ENCODE measurements around the gene RBM7.

Gene RBM7

DNA sequence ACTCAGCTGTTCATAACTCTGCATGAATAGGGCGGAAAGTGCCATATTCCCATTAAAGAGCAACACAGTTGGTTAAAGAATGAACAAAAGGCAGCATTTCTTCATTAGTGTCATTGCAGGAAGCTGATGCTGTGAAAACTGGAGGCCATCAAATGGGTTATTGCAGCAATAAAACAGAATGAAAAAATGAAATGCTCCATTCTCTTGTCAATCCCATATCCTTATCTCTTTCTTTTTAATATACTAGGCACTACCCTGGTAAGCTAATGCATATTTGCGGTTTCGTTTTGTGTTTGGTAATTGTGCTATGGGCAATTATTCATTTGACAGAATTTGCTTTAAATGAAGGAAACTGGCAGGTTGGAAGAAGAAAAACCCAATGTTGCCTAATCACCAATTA lies 25.4 kb upstream of the RBM7 start:
- no peaks in the 10 kb centered on the region for H3K9me3 ChIP-seq (ENCODE audit: control insufficient read depth in 2 of 2, low read length in 2 of 2)
- no peak overlapping the region for H3K9ac ChIP-seq (ENCODE audit: low read length in 2 of 2)
- no peaks in the 10 kb centered on the region for H3K4me1 ChIP-seq (ENCODE audit: control insufficient read depth, insufficient read depth, low read length)
- no peaks in the 10 kb centered on the region for H3K36me3 ChIP-seq (ENCODE audit: control insufficient read depth in 2 of 2, insufficient read depth in 2 of 2, low read length in 2 of 2)
- no peak overlapping the region for H3K4me3 ChIP-seq (ENCODE audit: low read length in 2 of 2)
- H3K27me3 ChIP-seq (ENCODE audit: control insufficient read depth in 1 of 2, insufficient read depth in 2 of 2, low read length in 2 of 2): no peaks in the 10 kb centered on the region
- H3K27ac ChIP-seq (ENCODE audit: low read length): no peak overlapping the region

DNA sequence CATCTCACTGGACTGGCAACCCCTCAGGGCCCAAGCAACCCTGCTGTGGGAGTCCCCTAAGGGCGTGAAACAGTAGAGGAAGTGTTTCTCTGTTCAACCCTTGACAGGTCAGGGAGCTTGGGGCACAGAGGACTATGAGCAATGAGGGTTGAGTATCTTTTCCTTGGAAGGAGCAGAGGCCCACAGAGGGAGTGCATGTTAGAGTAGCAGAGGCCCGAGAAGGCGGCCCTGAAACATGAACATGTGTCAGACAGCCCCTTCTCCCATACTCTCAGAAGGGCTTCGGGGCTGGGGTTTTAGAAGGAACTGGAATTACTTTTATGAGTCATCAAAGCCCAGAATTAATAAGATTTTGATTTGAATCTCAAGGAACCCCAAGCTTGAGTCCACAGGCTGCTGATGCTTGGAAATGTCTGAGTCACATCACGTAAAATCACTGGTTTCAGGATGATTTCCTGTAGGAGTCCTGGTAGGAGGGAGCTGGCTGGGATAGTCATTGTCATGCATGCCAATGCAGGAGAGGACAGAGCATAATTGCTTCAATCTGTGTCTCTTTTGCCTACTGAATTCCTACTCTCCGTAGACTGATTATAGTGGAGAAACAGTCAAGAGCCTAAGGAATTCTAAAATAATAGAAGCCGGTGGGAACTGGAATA lies 22.7 kb upstream of the RBM7 start:
- Histone ChIP-seq H3K36me3 (ENCODE audit: control insufficient read depth in 2 of 2, insufficient read depth in 2 of 2, low read length in 2 of 2) (no peaks in the 10 kb centered on the region), H3K27me3 (ENCODE audit: control insufficient read depth in 1 of 2, insufficient read depth in 2 of 2, low read length in 2 of 2) (no peaks in the 10 kb centered on the region), H3K27ac (ENCODE audit: low read length) (no peak overlapping the region), H3K9ac (ENCODE audit: low read length in 2 of 2) (no peak overlapping the region), H3K9me3 (ENCODE audit: control insufficient read depth in 2 of 2, low read length in 2 of 2) (peaks cover 0 to 3% of the 10 kb centered on the region in 2 donors), H3K4me3 (ENCODE audit: low read length in 2 of 2) (no peak overlapping the region), H3K4me1 (ENCODE audit: control insufficient read depth, insufficient read depth, low read length) (no peaks in the 10 kb centered on the region)

DNA sequence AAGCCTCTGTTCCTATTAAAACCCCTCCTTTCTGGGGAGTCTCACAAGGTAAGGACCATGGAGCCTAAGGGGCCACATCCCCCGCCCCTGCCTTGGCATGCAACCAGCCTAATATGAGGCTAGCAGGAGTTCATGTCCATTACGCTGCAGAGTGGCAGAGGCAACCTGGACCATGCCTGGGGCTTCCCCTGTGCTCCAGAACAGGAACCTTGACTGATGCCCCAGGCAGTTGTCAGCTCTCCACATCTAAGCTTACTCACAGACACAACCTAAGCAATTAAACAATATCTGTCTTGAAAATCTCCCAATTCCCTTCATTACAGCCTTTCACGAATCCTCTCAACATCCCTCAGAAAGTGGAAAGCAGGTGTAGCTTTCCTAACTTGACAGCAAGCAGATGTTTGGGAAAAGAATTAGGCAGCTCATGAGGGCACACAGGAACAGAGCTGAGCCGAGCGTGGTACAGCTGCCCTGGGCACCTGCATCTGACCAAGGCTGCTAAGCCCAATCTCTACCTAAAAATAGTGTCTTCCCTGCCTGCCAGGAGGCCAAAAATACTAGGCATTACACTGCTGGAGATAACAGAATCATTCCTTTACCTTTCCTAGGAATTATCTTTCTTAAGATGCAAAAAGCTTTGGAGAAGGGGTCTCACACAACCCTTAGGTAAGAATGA lies 20.9 kb upstream of the RBM7 start:
- Histone ChIP-seq H3K4me1 (ENCODE audit: control insufficient read depth, insufficient read depth, low read length) (no peaks in the 10 kb centered on the region), H3K36me3 (ENCODE audit: control insufficient read depth in 2 of 2, insufficient read depth in 2 of 2, low read length in 2 of 2) (no peaks in the 10 kb centered on the region), H3K9ac (ENCODE audit: low read length in 2 of 2) (no peak overlapping the region), H3K9me3 (ENCODE audit: control insufficient read depth in 2 of 2, low read length in 2 of 2) (peaks cover 0 to 3% of the 10 kb centered on the region in 2 donors), H3K4me3 (ENCODE audit: low read length in 2 of 2) (no peak overlapping the region), H3K27me3 (ENCODE audit: control insufficient read depth in 1 of 2, insufficient read depth in 2 of 2, low read length in 2 of 2) (no peaks in the 10 kb centered on the region), H3K27ac (ENCODE audit: low read length) (no peak overlapping the region)

DNA sequence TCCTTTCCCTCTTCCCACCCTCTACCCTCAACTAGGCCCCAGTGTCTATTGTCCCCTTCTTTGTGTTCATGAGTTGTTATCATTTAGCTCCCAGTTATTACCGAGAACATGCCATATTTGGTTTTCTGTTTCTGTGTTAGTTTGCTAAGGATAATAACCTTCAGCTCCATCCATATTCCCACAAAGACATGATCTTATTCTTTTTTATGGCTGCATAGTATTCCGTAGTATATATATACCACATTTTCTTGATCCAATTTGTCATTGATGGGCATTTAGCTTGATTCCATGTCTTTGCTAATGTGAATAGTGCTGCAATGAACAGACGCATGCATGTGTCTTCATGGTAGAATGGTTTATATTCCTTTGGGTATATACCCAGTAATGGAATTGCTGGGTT lies 18.0 kb upstream of the RBM7 start:
- H3K27ac ChIP-seq (ENCODE audit: low read length): no peak overlapping the region
- H3K27me3 ChIP-seq (ENCODE audit: control insufficient read depth in 1 of 2, insufficient read depth in 2 of 2, low read length in 2 of 2): no peaks in the 10 kb centered on the region
- H3K36me3 ChIP-seq (ENCODE audit: control insufficient read depth in 2 of 2, insufficient read depth in 2 of 2, low read length in 2 of 2): no peaks in the 10 kb centered on the region
- no peak overlapping the region for H3K4me3 ChIP-seq (ENCODE audit: low read length in 2 of 2)
- no peaks in the 10 kb centered on the region for H3K4me1 ChIP-seq (ENCODE audit: control insufficient read depth, insufficient read depth, low read length)
- peaks cover 0 to 3% of the 10 kb centered on the region in 2 donors for H3K9me3 ChIP-seq (ENCODE audit: control insufficient read depth in 2 of 2, low read length in 2 of 2)
- H3K9ac ChIP-seq (ENCODE audit: low read length in 2 of 2): no peak overlapping the region

DNA sequence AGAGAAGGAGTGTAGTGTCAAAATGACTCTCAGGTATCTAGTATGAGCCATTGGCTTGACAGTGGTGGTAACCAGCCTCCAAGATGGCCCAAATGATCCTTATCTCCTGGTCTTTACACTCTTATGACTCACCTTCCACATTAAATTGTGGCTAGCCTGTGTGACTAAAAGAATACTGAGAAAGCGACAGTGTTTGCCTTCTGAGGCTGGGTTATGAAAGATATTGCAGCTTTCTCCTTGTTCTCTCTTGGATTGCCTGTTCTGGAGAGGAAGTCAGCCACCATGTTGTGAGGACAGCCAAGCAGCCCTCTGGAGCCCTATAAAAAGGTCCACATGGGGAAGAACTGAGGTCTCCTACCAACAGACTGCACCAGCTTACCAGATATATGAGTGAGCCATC lies 16.0 kb upstream of the RBM7 start:
- H3K27me3 ChIP-seq (ENCODE audit: control insufficient read depth in 1 of 2, insufficient read depth in 2 of 2, low read length in 2 of 2): no peaks in the 10 kb centered on the region
- no peaks in the 10 kb centered on the region for H3K36me3 ChIP-seq (ENCODE audit: control insufficient read depth in 2 of 2, insufficient read depth in 2 of 2, low read length in 2 of 2)
- no peaks in the 10 kb centered on the region for H3K4me1 ChIP-seq (ENCODE audit: control insufficient read depth, insufficient read depth, low read length)
- H3K4me3 ChIP-seq (ENCODE audit: low read length in 2 of 2): no peak overlapping the region
- no peak overlapping the region for H3K27ac ChIP-seq (ENCODE audit: low read length)
- H3K9me3 ChIP-seq (ENCODE audit: control insufficient read depth in 2 of 2, low read length in 2 of 2): peaks cover 0 to 3% of the 10 kb centered on the region in 2 donors
- H3K9ac ChIP-seq (ENCODE audit: low read length in 2 of 2): no peak overlapping the region

DNA sequence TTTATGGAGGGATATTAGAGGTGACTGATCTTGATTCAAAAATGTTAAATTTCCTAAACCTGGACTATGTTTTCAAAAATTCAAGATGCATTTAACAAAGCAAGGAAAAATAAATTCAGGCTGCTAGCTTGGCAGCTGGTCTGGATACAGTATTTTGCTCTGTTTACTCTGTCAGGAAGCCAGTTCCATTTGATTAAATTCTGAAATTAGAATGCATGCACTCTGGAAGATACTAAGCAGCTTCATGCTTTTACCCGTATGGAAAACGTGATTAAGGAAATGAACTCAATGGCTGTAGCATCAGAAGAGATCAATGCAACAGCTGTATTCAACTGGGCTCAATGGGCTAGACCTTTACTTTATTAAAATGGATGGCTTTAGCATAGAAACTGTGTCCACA lies 14.3 kb upstream of the RBM7 start:
- H3K27ac ChIP-seq (ENCODE audit: low read length): no peak overlapping the region
- H3K36me3 ChIP-seq (ENCODE audit: control insufficient read depth in 2 of 2, insufficient read depth in 2 of 2, low read length in 2 of 2): no peaks in the 10 kb centered on the region
- no peak overlapping the region for H3K4me3 ChIP-seq (ENCODE audit: low read length in 2 of 2)
- no peaks in the 10 kb centered on the region for H3K4me1 ChIP-seq (ENCODE audit: control insufficient read depth, insufficient read depth, low read length)
- H3K27me3 ChIP-seq (ENCODE audit: control insufficient read depth in 1 of 2, insufficient read depth in 2 of 2, low read length in 2 of 2): no peaks in the 10 kb centered on the region
- H3K9me3 ChIP-seq (ENCODE audit: control insufficient read depth in 2 of 2, low read length in 2 of 2): peaks cover 0 to 3% of the 10 kb centered on the region in 2 donors
- no peak overlapping the region for H3K9ac ChIP-seq (ENCODE audit: low read length in 2 of 2)

DNA sequence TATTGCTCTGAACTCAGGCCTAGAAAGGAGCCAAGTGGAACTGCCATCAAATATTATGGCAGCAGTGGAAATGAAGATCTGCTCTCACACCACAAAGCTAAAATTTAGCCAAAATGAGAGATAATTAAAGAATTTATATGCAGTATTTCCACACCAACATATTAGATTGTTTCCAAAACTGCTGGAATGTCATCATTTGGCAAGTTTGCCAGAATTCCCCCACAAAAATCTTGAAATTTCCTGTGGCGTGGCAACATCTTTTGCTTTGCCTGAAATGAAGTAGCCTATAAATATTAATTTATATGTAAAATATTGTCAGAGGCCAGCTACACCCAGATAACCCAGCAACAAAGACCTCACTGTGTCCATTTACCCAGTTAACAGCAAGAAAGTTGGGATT lies 13.9 kb upstream of the RBM7 start:
- H3K36me3 ChIP-seq (ENCODE audit: control insufficient read depth in 2 of 2, insufficient read depth in 2 of 2, low read length in 2 of 2): no peaks in the 10 kb centered on the region
- H3K4me1 ChIP-seq (ENCODE audit: control insufficient read depth, insufficient read depth, low read length): no peaks in the 10 kb centered on the region
- H3K9me3 ChIP-seq (ENCODE audit: control insufficient read depth in 2 of 2, low read length in 2 of 2): peaks cover 0 to 3% of the 10 kb centered on the region in 2 donors
- H3K4me3 ChIP-seq (ENCODE audit: low read length in 2 of 2): no peak overlapping the region
- H3K27me3 ChIP-seq (ENCODE audit: control insufficient read depth in 1 of 2, insufficient read depth in 2 of 2, low read length in 2 of 2): no peaks in the 10 kb centered on the region
- no peak overlapping the region for H3K9ac ChIP-seq (ENCODE audit: low read length in 2 of 2)
- H3K27ac ChIP-seq (ENCODE audit: low read length): no peak overlapping the region

DNA sequence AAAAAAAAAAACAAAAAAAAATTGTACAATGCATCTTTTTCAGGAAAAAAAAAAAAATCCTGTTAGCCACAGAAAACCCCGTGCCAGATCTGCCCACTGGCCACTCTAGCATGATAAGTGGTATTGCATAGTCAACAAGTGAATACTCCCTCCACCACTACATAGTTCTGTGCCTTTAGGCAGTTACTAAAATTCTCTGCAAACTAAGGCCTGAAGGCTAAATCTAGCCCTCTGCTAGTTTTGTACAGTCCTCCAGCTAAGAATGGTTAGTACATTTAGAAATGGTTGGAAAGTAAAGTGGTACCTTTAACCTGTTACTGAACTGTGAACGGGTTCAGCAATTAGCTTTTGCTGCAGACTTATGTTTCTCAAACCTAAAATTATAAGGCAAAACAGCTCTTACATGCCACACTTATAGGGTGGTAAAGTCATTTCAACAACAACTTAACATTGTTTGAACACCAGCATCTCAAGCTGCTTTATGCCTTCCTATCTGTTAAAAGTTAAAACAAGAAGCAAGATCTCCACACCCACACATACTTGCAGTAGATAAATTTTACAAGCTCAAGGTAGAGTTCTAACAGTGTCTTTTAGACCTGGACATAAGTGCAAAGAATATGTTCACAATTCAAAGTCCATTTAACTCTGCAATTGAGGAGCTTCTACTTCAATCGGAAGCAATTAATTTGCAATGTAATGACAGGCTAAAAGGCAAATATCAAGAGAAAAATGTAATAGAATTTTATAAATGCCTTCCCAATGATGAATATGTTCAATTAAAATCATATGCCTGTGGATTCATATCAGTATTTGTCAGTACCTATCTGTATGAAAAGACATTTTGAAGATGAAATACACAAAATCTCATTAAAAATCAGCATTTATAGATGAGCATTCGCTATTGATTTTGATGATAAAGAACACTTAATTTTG lies 7.5 kb upstream of the RBM7 start:
- Histone ChIP-seq H3K9me3 (ENCODE audit: control insufficient read depth in 2 of 2, low read length in 2 of 2) (no peaks in the 10 kb centered on the region), H3K36me3 (ENCODE audit: control insufficient read depth in 2 of 2, insufficient read depth in 2 of 2, low read length in 2 of 2) (no peaks in the 10 kb centered on the region)

DNA sequence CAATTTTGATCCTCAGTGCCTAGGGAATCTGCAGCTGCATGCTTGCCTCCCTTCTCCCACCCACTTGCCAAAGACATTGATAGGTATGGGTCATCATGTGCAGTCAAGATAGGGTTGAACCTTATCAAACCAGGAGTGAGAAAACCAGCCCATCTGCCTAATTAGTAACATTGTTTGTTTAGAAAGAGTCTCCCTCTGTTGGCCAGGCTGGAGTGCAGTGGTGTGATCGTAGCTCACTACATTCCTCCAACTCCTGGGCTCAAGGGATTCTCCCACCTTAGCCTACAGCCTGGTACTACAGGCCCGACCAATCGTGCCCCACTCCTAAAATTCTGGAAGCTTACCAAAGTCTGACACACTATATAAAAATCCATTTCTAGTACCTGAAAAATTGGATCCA lies 4.7 kb upstream of the RBM7 start:
- H3K27ac ChIP-seq (ENCODE audit: low read length): no peak overlapping the region
- no peaks in the 10 kb centered on the region for H3K4me1 ChIP-seq (ENCODE audit: control insufficient read depth, insufficient read depth, low read length)
- H3K9me3 ChIP-seq (ENCODE audit: control insufficient read depth in 2 of 2, low read length in 2 of 2): no peaks in the 10 kb centered on the region
- H3K36me3 ChIP-seq (ENCODE audit: control insufficient read depth in 2 of 2, insufficient read depth in 2 of 2, low read length in 2 of 2): no peaks in the 10 kb centered on the region
- no peak overlapping the region for H3K4me3 ChIP-seq (ENCODE audit: low read length in 2 of 2)
- H3K27me3 ChIP-seq (ENCODE audit: control insufficient read depth in 1 of 2, insufficient read depth in 2 of 2, low read length in 2 of 2): no peaks in the 10 kb centered on the region
- H3K9ac ChIP-seq (ENCODE audit: low read length in 2 of 2): no peak overlapping the region

More for the DNA sequence above, 7.5 kb upstream of the RBM7 start:
- Histone ChIP-seq H3K4me3 (ENCODE audit: low read length in 2 of 2) (no peak overlapping the region), H3K27me3 (ENCODE audit: control insufficient read depth in 1 of 2, insufficient read depth in 2 of 2, low read length in 2 of 2) (no peaks in the 10 kb centered on the region), H3K9ac (ENCODE audit: low read length in 2 of 2) (no peak overlapping the region), H3K27ac (ENCODE audit: low read length) (no peak overlapping the region), H3K4me1 (ENCODE audit: control insufficient read depth, insufficient read depth, low read length) (no peaks in the 10 kb centered on the region)

DNA sequence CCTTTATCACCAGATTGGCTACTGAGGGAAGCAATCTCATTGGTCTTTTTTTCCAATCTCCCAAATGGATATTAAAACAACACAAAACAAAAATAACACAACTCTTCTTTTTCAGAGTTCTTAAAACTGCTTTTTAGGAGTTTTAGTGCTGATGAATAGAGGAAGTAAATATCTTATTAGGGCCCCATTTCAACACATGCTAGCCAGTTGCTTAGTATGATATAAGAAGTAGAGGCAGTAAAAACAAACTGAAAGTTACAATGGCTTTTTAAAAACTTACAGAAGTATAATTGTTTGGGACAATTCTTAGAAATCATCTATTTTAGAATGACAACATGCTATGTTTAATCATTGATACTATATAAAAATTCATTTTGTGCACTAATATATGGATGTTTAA lies 3.5 kb upstream of the RBM7 start:
- no peak overlapping the region for H3K4me3 ChIP-seq (ENCODE audit: low read length in 2 of 2)
- H3K9me3 ChIP-seq (ENCODE audit: control insufficient read depth in 2 of 2, low read length in 2 of 2): no peaks in the 10 kb centered on the region
- no peaks in the 10 kb centered on the region for H3K4me1 ChIP-seq (ENCODE audit: control insufficient read depth, insufficient read depth, low read length)
- no peaks in the 10 kb centered on the region for H3K36me3 ChIP-seq (ENCODE audit: control insufficient read depth in 2 of 2, insufficient read depth in 2 of 2, low read length in 2 of 2)
- H3K9ac ChIP-seq (ENCODE audit: low read length in 2 of 2): no peak overlapping the region
- H3K27ac ChIP-seq (ENCODE audit: low read length): no peak overlapping the region
- H3K27me3 ChIP-seq (ENCODE audit: control insufficient read depth in 1 of 2, insufficient read depth in 2 of 2, low read length in 2 of 2): no peaks in the 10 kb centered on the region
